ENCODE data around the gene LRRC4C.

Gene LRRC4C

DNA sequence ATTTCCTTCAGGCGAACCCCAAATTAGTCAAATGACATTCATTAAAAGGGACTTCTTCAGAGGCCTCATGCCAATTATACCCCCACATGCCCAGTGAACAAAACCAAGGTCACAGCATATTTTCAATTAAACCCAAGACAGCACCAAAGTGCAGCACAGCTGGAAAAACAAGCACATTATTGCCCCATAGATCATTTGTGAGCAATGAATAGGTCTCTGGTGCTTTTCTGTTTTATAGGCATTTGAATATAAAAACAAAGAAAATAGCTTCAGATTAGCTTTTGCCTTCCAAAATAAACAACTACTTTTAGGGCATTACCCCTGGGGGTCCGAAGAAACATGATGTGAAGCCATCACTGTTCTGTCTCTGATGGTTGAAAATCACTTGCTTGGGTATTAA, 1319.9 kb downstream of the LRRC4C start:
- no peak for DNase-seq

DNA sequence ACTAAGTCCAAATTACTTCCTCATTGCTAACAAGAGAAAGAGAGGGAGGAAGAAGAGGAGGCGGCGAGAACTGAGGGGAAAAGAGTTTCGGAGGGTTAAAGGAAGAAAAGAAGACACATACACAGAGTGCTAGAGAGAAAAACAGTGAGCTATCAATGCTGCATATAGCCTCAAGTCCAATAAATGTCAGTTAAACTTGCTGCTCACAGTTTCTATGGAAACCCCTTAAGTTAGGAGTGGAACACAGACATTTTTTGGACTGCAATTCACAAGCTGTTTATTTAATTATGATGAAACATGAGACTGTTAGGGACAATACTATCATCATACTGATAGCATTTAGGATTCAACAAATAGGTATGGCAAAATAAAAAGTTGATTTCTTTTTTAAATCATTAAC, 1320.4 kb downstream of the LRRC4C start:
- no peak for DNase-seq

DNA sequence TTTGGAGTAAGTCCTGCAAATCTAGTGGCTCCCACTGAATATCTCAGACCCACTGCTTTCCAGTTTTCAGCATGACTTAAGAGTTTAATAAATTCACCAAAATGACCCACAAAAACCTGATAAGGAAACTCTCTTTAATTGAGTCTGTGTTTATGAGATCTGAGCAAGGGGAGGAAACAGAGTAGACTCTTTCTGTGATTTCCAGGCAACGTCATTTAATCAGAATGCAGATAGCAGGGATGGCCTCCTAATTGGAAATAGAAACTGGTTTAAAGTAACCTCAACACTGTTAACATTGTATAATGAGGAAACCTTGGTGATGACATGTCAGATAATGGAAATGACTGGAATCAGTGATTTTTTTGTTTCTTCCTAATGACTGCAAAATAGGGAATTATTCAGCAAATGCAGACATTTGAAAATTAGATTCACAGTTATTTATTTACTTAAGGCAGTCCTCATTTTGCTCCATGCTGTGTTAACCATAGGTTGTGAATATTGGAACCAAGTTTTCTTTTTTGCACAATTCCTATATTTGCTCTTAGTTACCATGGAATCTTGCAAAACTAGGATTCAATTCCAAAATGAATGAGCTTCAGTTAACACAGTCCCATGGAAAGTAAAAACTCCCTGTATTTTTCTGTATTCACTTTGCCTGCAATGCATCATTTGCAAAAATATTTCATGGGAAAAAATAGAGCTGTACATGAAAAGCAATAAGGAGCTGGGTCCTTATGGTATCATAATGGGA, 1324.5 kb downstream of the LRRC4C start:
- DNase-seq = no peak

DNA sequence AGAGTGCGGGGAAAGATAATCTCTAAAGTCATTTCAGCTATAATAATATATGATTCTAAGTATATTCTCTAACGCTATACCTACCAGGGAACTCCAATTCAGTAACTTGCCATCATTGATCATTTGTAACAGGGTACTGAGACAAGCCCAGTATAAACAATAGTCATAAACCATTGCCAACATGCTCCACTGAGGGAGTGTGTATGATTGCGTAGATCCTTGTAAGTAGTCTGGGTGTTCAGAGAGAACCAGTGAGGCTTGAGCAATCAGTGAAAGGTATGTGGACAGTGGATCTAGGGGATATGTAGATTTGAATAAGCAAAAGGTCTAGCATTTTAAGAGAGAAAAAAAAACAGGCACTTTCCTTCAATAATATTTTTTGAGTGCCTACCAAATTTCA, 1326.0 kb downstream of the LRRC4C start:
- DNase-seq = no peak

DNA sequence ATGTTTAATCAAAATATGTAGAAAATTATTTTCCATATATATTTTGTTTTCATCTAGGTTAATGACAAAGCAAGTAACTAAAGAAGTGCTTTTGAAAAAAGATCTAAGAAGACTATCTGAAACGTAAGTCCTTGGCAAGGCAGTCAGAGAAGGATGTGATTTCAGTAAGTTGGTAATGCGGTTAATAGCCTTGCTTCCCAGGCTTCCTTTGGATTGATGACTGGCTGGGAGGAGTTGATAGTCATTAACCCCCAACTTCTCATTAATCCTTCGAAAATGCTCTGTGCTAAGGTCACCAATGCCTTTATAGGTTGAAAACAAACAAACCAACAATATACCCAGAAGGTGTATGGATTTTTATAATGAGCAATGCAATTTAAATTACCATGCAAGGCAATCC, 1326.5 kb downstream of the LRRC4C start:
- no peak for DNase-seq

DNA sequence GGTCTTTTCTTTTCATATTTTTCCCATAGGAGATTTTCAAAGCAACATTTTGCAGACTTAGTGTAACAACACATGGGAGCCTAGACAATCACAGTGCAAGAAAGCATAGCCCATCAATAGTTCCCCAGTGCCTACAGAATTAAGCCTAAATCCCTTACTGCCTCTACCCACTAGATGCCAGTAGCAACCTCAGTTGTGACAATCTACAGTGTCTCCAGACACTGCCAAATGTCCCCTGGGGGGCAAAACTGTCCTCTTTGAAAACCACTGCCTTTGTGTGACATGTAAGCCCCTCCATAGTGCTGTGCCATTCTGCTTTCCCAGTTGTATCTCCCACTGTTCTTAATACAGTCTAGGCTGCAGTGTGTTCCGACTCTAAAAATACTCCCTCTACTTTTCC, 1329.0 kb downstream of the LRRC4C start:
- no peak for DNase-seq

DNA sequence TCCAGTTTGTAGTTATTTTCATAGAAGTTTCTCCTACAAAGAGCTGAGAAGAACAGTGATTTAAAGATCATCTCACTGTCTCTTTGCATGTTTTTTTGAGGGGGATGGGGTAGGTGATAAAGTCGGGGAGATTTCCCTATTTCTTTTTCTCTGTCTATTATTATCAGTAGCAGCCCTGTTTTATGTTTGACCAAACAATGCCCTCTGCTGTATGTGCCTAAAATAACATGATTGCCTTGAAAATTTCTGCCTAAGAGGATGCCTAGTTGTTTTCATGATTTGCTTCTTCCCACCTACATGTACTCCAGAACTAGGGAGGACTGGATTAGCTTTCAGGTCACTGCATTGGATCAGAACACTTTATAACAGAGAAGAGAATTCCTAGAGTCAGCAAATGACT, 1330.2 kb downstream of the LRRC4C start:
- no peak for DNase-seq

DNA sequence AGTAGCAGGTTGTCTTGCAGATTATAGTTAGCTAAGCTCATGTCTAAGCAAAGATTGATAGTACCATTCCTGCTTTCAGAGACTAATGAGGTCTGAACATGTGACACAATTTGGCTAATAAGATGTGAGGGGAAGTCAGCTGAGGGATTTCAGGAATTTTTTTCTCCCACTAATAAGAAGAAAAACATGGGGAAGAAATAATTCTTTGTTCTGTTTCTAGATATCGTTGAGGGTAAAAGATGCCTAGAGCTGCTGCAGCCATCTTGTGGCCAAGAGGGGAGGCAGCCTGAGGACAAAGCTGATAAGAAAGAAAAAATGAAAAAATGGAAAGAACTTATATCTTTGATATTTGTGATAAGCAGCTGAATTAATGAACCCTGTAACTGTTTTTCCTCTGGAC, 1334.4 kb downstream of the LRRC4C start:
- DNase-seq = no peak

DNA sequence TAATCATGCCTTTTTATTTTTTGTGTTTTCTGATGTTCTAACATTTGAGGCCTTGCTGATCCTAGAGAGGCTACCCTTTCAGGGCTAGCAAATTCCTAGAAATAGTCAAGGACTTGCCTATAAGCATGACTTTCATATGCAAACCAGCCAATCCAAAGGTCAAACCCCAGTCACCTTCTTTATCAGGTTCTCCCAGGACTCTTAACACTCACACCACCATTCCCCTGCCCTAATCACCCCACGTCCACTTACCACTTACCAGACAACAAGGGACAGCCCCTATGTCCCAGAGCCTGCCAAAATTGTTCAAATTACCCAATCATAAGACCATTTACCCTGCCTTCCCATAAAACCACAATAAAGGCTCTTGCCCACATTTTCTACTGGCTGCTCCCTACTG, 1339.8 kb downstream of the LRRC4C start:
- no peak for DNase-seq

DNA sequence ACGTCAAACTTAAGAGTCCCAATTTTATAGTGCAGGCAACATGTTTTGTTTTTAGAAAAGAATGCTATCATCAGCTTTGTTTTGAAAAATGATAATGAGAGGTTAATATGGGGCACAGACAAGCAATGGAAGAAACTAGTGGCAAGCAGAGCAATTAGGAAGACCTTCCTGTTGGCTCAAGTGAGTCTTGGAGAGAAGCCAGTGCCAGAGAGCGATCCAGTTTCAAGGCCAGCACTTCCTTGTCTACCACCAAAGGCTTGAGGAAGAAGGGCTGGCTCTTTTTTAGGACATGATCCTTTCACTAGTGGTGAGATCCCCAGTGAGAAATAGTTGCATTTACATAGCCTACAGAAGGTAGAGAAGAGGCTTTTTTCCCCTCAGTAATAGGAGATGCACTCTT, 1340.7 kb downstream of the LRRC4C start:
- DNase-seq = no peak

DNA sequence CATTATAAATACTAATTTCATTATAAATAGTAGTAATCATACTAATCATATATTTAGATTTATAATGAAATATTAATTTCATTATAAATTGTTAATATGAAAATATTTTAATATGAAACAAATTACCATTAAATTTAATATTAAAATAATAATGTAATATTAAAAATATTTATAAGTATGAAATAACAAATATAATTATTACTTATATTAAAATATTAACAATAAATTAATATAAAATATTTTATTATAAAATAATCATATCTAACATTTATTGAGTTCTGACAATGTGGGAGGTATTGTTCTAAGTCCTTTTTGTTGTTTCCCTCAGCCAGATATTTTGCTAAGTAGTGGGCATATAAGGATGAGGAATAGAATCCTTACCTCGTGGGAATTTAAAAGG, 1341.4 kb downstream of the LRRC4C start:
- no peak for DNase-seq

DNA sequence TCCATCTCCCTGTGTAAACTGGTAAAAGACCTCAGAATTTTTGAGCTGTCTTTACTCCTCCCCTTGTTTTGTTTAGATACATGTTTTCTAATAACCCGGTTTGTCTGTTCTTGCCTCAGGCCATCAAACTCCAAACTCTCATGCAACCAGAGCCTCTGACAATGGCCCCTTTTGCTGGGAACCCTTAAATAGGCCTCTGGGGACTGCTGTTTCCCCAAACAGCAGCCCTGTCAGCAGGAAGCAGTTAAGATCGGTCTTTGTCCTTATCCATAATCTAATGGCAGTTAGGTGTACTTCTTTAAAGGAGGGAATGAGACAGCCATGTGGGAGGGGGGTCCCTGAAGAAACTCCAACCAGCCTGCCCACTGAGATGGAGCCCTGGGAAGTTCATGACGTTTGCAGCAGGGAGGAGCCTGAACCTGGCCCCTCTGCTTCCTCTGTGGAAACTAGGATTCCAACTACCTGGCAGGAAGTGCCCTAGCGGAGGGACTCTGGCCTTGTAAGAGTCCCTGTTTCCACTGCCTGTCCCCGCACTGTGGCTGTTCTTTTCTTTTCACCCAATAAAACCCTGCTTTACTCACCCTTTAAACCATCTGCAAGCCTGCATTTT, 1354.4 kb downstream of the LRRC4C start:
- no peak for DNase-seq

DNA sequence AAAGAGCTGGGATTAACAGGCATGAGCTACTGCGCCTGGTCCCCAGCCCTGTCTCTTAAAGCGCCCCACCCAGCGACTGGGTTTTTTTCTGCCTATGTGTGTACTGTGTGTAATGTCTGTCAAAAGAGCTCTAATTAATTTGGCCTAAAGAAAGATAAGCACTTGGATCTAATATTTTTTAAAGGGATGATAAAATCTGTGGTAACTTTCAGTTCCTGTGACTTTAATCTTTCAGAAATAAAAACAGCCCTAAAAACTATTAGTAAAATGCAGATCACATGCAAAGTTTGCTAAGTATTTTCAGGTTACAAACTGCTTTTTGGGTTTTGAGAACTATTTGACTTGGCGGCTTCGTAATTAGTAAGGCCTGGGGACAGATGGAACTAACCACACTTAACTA, 1358.7 kb downstream of the LRRC4C start:
- DNase-seq = no peak

DNA sequence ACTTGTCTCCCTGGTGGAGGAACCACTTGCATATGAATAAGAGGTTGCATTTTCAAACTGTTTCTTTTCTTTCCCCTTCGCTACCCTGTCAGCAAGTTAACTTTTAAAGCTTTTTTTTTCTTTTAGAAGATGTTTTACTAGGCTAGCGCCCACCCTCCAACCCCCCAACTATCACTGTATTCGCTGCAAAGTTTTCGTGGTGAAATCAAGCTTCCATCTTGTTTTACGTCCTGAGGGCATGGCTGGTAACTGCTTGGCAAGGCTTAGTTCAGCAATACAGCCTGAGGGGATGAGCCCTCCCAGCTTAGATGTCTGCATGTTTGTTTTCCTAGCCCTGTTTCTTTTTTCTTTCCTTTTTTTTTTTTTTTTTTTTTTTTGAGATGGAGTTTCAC, 1359.3 kb downstream of the LRRC4C start:
- no peak for DNase-seq

DNA sequence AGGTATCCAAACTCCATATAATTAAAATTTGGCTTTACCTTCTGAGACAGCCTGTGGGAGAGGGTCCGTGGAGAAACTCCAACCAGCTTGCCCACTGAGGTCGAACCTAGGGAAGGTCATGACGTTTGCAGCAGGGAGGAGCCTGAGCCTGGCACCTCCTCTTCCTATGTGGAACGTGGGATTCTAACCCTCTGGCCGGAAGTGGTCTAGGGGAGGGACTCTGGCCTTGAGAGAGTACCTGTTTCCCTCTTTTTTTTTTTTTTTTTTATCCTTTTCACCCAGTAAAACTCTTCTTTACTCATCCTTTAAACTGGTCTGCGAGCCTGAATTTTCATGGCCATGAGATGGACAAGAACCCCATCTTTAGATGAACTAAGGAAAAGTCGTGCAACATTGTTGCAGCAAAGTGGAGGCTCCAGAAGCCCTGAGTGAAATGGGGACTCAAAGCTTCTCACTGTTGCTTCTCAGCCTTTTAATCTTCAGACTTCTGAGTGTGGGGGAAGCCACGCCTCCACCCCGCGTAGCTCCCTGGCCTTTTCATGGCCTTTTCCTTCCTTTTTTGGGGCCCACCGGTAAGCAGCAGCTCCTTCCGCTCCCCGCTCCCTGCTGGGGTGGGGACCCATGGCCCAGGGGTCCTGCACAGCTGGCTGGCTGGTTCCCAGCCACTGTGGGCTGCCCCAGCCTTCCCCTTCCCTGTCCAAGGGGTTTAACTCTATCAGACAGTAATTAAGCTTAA, 1359.9 kb downstream of the LRRC4C start:
- no peak for DNase-seq

DNA sequence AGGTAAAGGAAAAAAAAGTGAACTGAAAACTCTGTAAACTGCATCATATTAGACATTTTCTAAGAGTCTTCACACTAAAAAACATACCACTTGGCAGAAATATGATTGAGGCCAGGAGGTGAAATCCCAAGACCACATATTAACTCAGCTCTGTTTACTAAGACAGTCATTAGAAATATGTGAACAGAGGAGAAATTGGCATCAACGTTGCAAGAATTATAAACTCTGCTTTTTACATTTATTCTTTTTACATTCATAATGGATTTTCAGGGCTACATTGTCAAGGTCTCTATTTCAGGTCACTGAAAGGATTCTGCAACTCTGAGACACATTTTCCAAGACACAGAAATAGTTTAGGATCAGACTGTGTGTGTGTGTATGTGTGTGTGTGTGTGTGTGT, 1364.0 kb downstream of the LRRC4C start:
- DNase-seq = no peak

DNA sequence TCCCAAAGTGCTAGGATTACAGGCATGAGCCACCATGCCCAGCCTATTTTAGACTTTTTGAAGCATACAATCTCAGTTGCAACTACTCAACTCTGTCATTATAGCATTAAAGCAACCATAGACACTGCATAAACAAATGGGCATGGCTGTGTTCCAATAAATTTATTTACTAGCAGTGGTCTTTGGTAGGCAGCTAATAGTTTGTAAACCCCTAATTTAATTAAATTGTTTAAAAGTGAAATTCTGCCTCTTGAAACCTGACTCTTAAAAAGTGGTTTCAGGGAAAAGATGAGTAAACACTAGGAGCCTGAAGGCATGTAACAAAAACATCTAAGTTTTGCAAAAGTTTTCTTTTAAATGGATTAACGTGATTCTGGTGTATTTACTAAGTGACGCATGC, 1364.5 kb downstream of the LRRC4C start:
- DNase-seq = no peak

DNA sequence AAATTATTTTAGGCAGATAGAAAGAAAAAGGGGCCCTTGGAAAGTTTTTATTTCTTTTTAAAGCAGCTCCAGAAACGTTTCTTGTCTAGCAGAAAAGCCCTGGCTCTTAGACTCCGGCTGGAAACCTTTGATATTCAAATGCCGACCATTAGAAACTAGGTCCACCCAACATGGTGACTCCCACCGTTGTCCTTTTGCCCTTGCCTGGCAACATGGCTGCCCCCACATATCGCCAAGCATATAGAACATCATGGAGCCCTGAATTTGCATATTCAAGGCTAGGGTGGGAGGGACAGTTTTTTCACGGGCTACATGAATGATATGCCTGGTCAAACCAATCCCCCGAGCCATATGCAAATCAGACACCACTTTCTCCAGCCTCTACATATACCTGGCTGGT, 1379.0 kb downstream of the LRRC4C start:
- DNase-seq = no peak
